Measurements from ENCODE around the gene TMIGD1.

- TF ChIP-seq CTCF (IDR thresholded peaks at IDR 0.05): no peak
- TF ChIP-seq POLR2A (IDR thresholded peaks at IDR 0.05): no peak
Measured at GRCh38 chr17:30297715-30298114, 36.1 kb downstream of the TMIGD1 start.
